ENCODE measurements around the gene METTL5.

The METTL5 gene

GRCh38 chr2:169761970-169762292 is 62.8 kb downstream of the METTL5 start:
- no peak for TF ChIP-seq CTCF (IDR thresholded peaks at IDR 0.05; ENCODE audit: borderline replicate concordance, control extremely low read depth, extremely low read depth, insufficient read depth, missing control alignments)
- DNase-seq (ENCODE audit: low spot score), result no peak
- in situ Hi-C loops (cut with MboI; ENCODE audit: low sequenced_read_pairs, unreplicated experiment), result no loop called here
